Measurements from ENCODE around the gene CARS2. TPM values are rescaled to one million over a fixed set of nuclear protein-coding genes. Genes with fewer than 3 reads are reported as not detected.
"Not testable (repeated sequence)": the region's sequence is repeated elsewhere in the genome, so short reads cannot be mapped to it uniquely, and the experiment has no call there.

The CARS2 gene
- total RNA-seq, 1 donor from 2014 or later, result 102 TPM

DNA sequence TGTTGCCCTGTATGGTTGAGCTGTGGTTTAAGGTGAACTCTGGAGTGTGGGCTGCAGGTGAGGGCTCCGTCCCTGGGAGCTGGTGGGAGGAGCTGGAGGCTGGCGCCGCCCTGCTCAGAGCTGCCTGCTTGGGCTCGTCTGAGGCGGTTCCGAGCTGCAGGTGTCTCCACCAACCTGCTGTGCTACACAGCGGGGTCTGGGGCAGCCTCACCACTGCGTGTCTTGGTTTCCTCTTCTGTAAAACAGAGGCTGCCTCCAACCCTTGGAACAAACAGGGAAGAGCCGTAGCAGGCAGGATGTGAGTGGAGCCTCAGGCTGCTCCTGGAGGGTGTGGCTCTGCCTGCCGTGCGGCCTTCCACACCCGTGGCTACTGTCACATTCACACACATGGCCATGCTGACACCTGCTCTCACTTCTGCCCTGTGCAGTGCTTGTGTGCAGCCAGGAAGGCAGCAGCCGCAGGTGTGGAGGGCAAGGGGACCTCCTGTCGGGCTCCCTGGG lies 69.2 kb downstream of the CARS2 start:
- H3K4me1 Mint-ChIP-seq (ENCODE audit: low read depth, unreplicated experiment), result peaks cover 19% of the 10 kb centered on the region
- TF ChIP-seq, protein P1, sequence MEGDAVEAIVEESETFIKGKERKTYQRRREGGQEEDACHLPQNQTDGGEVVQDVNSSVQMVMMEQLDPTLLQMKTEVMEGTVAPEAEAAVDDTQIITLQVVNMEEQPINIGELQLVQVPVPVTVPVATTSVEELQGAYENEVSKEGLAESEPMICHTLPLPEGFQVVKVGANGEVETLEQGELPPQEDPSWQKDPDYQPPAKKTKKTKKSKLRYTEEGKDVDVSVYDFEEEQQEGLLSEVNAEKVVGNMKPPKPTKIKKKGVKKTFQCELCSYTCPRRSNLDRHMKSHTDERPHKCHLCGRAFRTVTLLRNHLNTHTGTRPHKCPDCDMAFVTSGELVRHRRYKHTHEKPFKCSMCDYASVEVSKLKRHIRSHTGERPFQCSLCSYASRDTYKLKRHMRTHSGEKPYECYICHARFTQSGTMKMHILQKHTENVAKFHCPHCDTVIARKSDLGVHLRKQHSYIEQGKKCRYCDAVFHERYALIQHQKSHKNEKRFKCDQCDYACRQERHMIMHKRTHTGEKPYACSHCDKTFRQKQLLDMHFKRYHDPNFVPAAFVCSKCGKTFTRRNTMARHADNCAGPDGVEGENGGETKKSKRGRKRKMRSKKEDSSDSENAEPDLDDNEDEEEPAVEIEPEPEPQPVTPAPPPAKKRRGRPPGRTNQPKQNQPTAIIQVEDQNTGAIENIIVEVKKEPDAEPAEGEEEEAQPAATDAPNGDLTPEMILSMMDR (IDR thresholded peaks at IDR 0.05; ENCODE audit: partially characterized antibody, unreplicated experiment), result no peak
- H3K27me3 Mint-ChIP-seq (ENCODE audit: unreplicated experiment), result peaks cover 11% of the 10 kb centered on the region
- peaks cover 10% of the 10 kb centered on the region for H3K9me3 Mint-ChIP-seq (ENCODE audit: unreplicated experiment)
- H3K36me3 Mint-ChIP-seq (ENCODE audit: unreplicated experiment), result peaks cover 13% of the 10 kb centered on the region
- H3K4me3 Mint-ChIP-seq (ENCODE audit: unreplicated experiment), result no peak overlapping the region
- no peak for DNase-seq
- H3K27ac Mint-ChIP-seq (ENCODE audit: unreplicated experiment), result no peak overlapping the region

DNA sequence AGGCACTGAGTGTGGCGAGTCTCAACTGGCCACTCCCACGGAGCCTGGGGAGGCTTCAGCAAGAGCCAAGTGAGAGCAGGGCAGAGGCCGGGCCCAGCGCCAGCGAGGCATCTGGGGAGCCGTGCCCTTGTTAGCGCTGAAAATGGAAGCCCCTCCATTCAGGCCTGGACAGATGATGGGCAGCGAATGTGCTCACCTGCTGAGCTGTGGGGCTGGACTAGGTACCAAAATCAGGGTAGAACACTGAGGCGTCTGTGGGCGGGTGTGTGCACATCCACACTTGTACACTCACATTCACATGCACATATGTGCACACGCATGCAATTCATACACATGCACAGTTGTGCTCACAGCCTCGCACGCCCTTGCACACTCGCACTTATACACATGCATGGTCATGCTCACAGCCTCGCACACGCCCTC lies 69.9 kb downstream of the CARS2 start:
- Mint-ChIP-seq H3K27me3 (ENCODE audit: unreplicated experiment) (peaks cover 11% of the 10 kb centered on the region), H3K4me1 (ENCODE audit: low read depth, unreplicated experiment) (peaks cover 17% of the 10 kb centered on the region), H3K36me3 (ENCODE audit: unreplicated experiment) (peaks cover 13% of the 10 kb centered on the region), H3K9me3 (ENCODE audit: unreplicated experiment) (peaks cover 9% of the 10 kb centered on the region), H3K27ac (ENCODE audit: unreplicated experiment) (no peak overlapping the region), H3K4me3 (ENCODE audit: unreplicated experiment) (no peak overlapping the region)
- TF ChIP-seq, protein P1 (IDR thresholded peaks at IDR 0.05; ENCODE audit: partially characterized antibody, unreplicated experiment), result no peak
- no peak for DNase-seq

DNA sequence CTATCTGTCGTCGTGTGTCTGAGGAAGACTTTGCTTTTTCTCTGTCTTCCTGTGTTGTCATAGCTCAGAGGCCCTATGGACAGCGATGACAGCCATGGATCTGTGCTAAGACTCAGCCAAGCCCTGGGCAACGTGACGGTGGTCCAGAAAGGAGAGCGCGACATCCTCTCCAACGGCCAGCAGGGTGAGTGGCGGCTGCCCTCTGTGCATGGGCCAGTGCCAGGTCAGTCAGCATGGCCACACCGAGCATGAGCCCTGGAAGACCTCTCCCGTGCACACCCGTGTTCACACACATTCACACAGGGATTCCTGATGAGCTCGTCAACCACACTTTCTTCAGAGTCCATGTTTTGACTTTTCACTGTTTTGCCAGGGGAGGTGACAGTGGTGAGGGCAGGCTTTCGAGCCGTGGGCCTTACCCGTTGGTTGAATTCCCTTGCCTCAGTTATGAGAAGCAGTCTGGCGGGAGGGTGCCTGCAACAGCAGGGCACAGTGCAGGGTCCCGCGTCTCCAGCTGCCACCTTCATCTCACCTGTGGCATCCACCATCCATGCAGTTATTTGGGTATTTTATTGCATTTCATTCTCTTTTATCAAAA lies 70.4 kb downstream of the CARS2 start:
- Mint-ChIP-seq H3K4me3 (ENCODE audit: unreplicated experiment) (no peak overlapping the region), H3K9me3 (ENCODE audit: unreplicated experiment) (peaks cover 9% of the 10 kb centered on the region), H3K4me1 (ENCODE audit: low read depth, unreplicated experiment) (peaks cover 13% of the 10 kb centered on the region), H3K27ac (ENCODE audit: unreplicated experiment) (no peak overlapping the region), H3K36me3 (ENCODE audit: unreplicated experiment) (peaks cover 13% of the 10 kb centered on the region), H3K27me3 (ENCODE audit: unreplicated experiment) (peaks cover 11% of the 10 kb centered on the region)
- no peak for DNase-seq
- TF ChIP-seq, protein P1 (IDR thresholded peaks at IDR 0.05; ENCODE audit: partially characterized antibody, unreplicated experiment), result no peak

DNA sequence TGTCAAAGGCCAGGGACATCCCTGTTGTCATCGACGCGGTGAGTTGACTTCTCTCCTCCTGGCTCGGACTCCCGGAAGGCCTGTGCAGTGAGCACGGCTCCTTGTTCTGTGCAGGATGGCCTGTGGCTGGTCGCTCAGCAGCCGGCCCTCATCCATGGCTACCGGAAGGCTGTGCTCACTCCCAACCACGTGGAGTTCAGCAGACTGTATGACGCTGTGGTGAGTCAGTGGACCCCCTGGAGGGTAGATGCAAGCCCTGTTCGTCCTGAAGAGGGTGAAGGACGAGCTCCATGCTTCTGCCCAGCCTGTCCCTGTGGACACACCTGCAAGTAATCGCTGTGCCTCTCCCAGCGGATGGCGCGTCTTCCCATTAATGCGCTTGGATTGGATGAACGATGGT lies 71.4 kb downstream of the CARS2 start:
- peaks cover 4% of the 10 kb centered on the region for H3K27me3 Mint-ChIP-seq (ENCODE audit: unreplicated experiment)
- peaks cover 8% of the 10 kb centered on the region for H3K36me3 Mint-ChIP-seq (ENCODE audit: unreplicated experiment)
- H3K4me1 Mint-ChIP-seq (ENCODE audit: low read depth, unreplicated experiment), result peaks cover 10% of the 10 kb centered on the region
- H3K27ac Mint-ChIP-seq (ENCODE audit: unreplicated experiment), result no peak overlapping the region
- TF ChIP-seq, protein P1 (IDR thresholded peaks at IDR 0.05; ENCODE audit: partially characterized antibody, unreplicated experiment), result no peak
- DNase-seq, result no peak
- H3K9me3 Mint-ChIP-seq (ENCODE audit: unreplicated experiment), result peaks cover 5% of the 10 kb centered on the region
- no peak overlapping the region for H3K4me3 Mint-ChIP-seq (ENCODE audit: unreplicated experiment)

DNA sequence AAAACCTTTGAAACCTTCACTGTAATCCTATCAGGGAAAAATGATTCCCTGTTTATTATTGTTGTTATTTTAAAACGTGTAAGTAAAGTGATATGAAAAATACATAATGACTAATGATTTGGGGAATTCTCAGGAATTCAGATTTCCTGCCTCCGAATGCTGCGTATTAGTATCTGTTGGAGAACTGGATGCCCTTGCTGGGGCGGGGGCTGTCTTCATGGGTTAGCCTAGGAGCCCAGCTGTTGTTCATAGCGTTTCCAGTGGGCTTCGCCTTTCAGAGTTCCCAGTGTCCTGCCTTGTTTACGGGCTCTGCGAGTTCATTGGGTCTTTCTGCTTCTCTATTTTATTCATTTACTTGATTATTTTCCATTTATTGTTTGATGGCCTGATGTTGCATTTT lies 72.1 kb downstream of the CARS2 start:
- Mint-ChIP-seq H3K9me3 (ENCODE audit: unreplicated experiment) (peaks cover 5% of the 10 kb centered on the region), H3K27me3 (ENCODE audit: unreplicated experiment) (peaks cover 4% of the 10 kb centered on the region), H3K36me3 (ENCODE audit: unreplicated experiment) (peaks cover under 1% of the 10 kb centered on the region), H3K27ac (ENCODE audit: unreplicated experiment) (no peak overlapping the region), H3K4me3 (ENCODE audit: unreplicated experiment) (no peak overlapping the region), H3K4me1 (ENCODE audit: low read depth, unreplicated experiment) (peaks cover 18% of the 10 kb centered on the region)
- no peak for DNase-seq
- TF ChIP-seq, protein P1 (IDR thresholded peaks at IDR 0.05; ENCODE audit: partially characterized antibody, unreplicated experiment), result no peak

DNA sequence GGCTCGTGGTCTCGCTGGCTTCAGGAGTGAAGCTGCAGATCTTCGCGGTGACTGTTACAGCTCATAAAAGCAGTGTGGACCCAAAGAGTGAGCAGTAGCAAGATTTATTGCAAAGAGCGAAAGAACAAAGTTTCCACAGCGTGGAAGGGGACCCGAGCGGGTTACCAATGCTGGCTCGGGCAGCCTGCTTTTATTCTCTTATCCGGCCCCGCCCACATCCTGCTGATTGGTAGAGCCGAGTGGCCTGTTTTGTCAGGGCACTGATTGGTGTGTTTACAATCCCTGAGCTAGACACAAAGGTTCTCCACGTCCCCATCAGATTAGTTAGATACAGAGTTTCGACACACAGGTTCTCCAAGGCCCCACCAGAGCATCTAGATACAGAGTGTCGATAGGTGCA lies 73.7 kb downstream of the CARS2 start:
- DNase-seq; H3K27me3 Mint-ChIP-seq (ENCODE audit: unreplicated experiment); H3K36me3 Mint-ChIP-seq (ENCODE audit: unreplicated experiment); H3K4me3 Mint-ChIP-seq (ENCODE audit: unreplicated experiment); H3K27ac Mint-ChIP-seq (ENCODE audit: unreplicated experiment); H3K9me3 Mint-ChIP-seq (ENCODE audit: unreplicated experiment): not testable (repeated sequence)
- H3K4me1 Mint-ChIP-seq (ENCODE audit: low read depth, unreplicated experiment), result peaks cover 31% of the 10 kb centered on the region
